Pancreas (tissue), 10 donors: ENCODE results near the gene TSPAN32. TPM values are rescaled to one million over a fixed set of nuclear protein-coding genes. Genes with fewer than 3 reads are reported as not detected.

Source experiments
- ATAC-seq, 4 donors: fragments of 200-7000 bp; cut with Tn5 transposase; one replicate each; pipeline versions ENCODE4 v1.8.0 to v1.9.1; 2020; ENCODE audit warnings: mild to moderate bottlenecking in 4 of 4, moderate library complexity in 4 of 4
- DNase-seq, 6 donors: peaks; one replicate each; pipeline ENCODE4 v3.0.0-alpha.2; 2020
- FAIRE-seq: peaks from 2 replicates; lab custom pipeline; 2012; peaks lifted over from hg19 to GRCh38; lab: Jason Lieb, UNC
- H3K27ac ChIP-seq, 4 donors: fragments of 200-600 bp; sonication (generic); 1 replicate in 3 of 4; 2 replicates in 1 of 4; pipeline versions ENCODE4 v1.5.0 to v1.8.0; 2020
- H3K27me3 ChIP-seq, 4 donors: fragments of 200-600 bp; one replicate each; pipeline ENCODE4 v1.8.0; 2021
- H3K36me3 ChIP-seq, 3 donors: fragments of 200-600 bp; sonication (generic) in 1 of 3; one replicate each; pipeline versions ENCODE4 v1.5.0 to v1.8.0; 2020 to 2021
- H3K4me1 ChIP-seq, 3 donors: fragments of 200-600 bp; one replicate each; pipeline ENCODE4 v1.8.0; 2021
- H3K4me3 ChIP-seq, 4 donors: fragments of 200-600 bp; sonication (generic) in 2 of 4; one replicate each; pipeline versions ENCODE4 v1.5.0 to v1.8.0; 2020 to 2021
- H3K9me3 ChIP-seq, 4 donors: fragments of 200-600 bp; one replicate each; pipeline ENCODE4 v1.8.0; 2021
- WGBS, 2 donors: extraction: QIAGEN DNeasy Blood & Tissue Kit; methylation state at CpG; one replicate each; pipeline ENCODE4 v1.1.7; 2013; 5-methylcytosine and 5-hydroxymethylcytosine counted together
- intact Hi-C, 3 donors: fragments of 100-400 bp; cut with DNase I; formaldehyde crosslinking; loops; one replicate each; pipeline versions ENCODE4 v1.11.1 to v1.14.2; 2022
- polyA plus RNA-seq, 2 donors: library from polyadenylated mRNA; stranded (reverse); fragments of 200-250 nt; gene quantifications; one replicate each; pipeline ENCODE4 v1.2.3, GENCODE V29; 2013
- total RNA-seq, 6 donors: library from RNA; stranded (reverse); fragmentation: NEBNext Ultra II Directional in 4 of 6; extraction: Animal tissue kit (Norgen Biotek cat#: 25700) in 4 of 6; gene quantifications; one replicate each; pipeline versions ENCODE4 v1.2.1 to v1.2.4, GENCODE V29; 2021 to 2023
- TF ChIP-seq, protein P1 (sequence below), 4 donors: fragments of 200-600 bp; sonication (generic) in 3 of 4; IDR thresholded peaks; one replicate each; pipeline versions ENCODE4 v1.5.0 to v1.8.0; 2021; ENCODE audit warnings: antibody characterized with exemption in 4 of 4
- donor health status: healthy with polysubstance abuse.
- donor health status: DM: no; HTN: no; CAD: no; lungs with moderate emphysema.
- donor health status: DM: no; HTN: no; CAD: no.
- donor health status: control.
- donor health status: control.
- donor health status: Bipolar disorder and iron deficiency.
- donor health status: DM: yes; HTN: yes; CAD: no.
- donor health status: DM: no; HTN: no; CAD: no.
- donor health status: DM: no; HTN: no; CAD: no.
- donor health status: DM: yes; HTN: yes; CAD: no.

The TSPAN32 gene
- total RNA-seq (1 to 10 TPM in 1 of 6 donors, under 1 TPM in 4, not detected in 1; 0.25 to 1.2 (median 0.37) TPM), polyA plus RNA-seq (1 to 10 TPM in 1 of 2 donors, under 1 TPM in 1; 0.49 to 1.4 TPM)

DNA sequence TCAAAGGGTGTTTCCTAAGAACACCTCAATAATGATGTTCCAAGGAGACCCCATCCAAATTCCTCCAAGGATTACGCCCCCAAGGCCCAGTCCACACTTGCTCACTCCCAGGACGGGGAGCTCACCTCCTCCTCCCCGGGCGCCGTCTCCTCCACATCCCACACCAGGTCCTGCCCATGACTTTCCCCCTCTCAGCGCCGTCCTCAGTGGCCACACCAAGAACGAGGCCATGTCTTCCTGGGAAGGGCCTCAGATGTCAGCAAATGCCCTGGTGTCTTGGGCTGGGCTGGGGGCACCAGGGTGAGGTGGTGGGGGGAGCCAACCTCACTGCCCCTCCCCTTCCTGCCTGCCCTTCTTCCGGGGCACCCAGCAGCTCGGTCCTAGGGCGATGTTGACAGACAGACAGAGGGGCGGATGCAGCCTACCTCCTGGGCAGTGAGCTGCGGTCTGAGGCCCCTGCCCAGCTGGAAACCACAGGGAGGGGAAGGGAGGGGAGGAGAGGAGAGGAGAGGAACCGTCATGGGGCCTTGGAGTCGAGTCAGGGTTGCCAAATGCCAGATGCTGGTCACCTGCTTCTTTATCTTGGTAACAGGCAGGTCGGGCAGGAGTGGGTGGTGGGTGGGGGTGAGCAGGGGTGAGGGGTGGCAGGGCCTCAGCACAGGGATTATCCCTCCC lies at the start of gene TSPAN32, which contains the start of gene C11orf21:
Gene TSPAN32 (plus strand): TSS at position 383 of the 675 bp plus-strand sequence. CDS start 137 bp downstream, at position 520.
Gene C11orf21 (minus strand): TSS at position 288 of the 675 bp plus-strand sequence. CDS start 110 bp downstream, at position 178.
- ATAC-seq (peak in 2 of 4 donors; percentile 8 to 16), DNase-seq (peak in 3 of 6 donors; percentile 24 to 46 (median 38)), FAIRE-seq (no peak)
- TF ChIP-seq, protein P1, sequence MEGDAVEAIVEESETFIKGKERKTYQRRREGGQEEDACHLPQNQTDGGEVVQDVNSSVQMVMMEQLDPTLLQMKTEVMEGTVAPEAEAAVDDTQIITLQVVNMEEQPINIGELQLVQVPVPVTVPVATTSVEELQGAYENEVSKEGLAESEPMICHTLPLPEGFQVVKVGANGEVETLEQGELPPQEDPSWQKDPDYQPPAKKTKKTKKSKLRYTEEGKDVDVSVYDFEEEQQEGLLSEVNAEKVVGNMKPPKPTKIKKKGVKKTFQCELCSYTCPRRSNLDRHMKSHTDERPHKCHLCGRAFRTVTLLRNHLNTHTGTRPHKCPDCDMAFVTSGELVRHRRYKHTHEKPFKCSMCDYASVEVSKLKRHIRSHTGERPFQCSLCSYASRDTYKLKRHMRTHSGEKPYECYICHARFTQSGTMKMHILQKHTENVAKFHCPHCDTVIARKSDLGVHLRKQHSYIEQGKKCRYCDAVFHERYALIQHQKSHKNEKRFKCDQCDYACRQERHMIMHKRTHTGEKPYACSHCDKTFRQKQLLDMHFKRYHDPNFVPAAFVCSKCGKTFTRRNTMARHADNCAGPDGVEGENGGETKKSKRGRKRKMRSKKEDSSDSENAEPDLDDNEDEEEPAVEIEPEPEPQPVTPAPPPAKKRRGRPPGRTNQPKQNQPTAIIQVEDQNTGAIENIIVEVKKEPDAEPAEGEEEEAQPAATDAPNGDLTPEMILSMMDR (IDR thresholded peaks at IDR 0.05): no peak
- 67% methylated on average over 16 of the region's 16 CpGs for whole genome bisulfite sequencing, 2 donors
- H3K27me3 ChIP-seq: no peaks in the 10 kb centered on the region
- peak within 1 kb of the TSS in 2 of 4 donors; percentile 6 to 28 for H3K27ac ChIP-seq
- intact Hi-C loops: loop anchor here in 1 of 3 donors (2.0 to 10.0 kb wide), 2 partner anchors 105 to 593 kb away; no protein-coding TSS in a partner anchor
- peaks cover 0 to 19% (median 10%) of the 10 kb centered on the region in 3 donors for H3K4me1 ChIP-seq
- no peaks in the 10 kb centered on the region for H3K9me3 ChIP-seq
- H3K4me3 ChIP-seq: peak within 1 kb of the TSS in 1 of 4 donors; percentile 18
- H3K36me3 ChIP-seq: no peaks in the 10 kb centered on the region

DNA sequence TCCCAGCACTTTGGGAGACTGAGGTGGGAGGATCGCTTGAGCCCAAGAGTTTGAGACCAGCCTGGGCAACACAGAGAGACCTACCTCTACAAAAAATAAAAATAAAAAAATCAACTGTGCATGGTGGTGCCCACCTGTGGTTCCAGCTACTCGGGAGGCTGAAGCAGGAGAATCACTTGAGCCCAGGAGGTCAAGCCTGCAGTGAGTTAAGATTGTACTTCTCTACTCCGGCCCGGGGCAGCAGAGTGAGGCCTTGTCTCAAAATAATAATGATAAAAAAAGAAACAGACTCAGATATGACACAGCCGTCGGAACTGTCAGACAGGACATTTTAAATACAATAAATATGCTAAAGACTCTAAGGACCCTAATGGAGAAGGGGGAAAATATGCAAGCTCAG lies 49.8 kb upstream of the TSPAN32 start:
- no peaks in the 10 kb centered on the region for H3K27me3 ChIP-seq
- TF ChIP-seq, protein P1 (IDR thresholded peaks at IDR 0.05): no peak
- intact Hi-C loops: no loop called here
- no peak overlapping the region for H3K27ac ChIP-seq
- no peaks in the 10 kb centered on the region for H3K4me1 ChIP-seq
- no peak for FAIRE-seq
- no peaks in the 10 kb centered on the region for H3K9me3 ChIP-seq
- 87 to 92% methylated on average over 6 of the region's 6 CpGs for WGBS, 2 donors
- DNase-seq: no peak
- no peak for ATAC-seq
- no peak overlapping the region for H3K4me3 ChIP-seq
- no peaks in the 10 kb centered on the region for H3K36me3 ChIP-seq

GRCh38 chr11:2256293-2256913 lies 45.4 kb upstream of the TSPAN32 start:
- no peaks in the 10 kb centered on the region for H3K9me3 ChIP-seq
- TF ChIP-seq, protein P1 (IDR thresholded peaks at IDR 0.05): no peak
- H3K4me3 ChIP-seq: no peak overlapping the region
- no peak for FAIRE-seq
- 79 to 83% methylated on average over 14 of the region's 14 CpGs for whole genome bisulfite sequencing, 2 donors
- no peaks in the 10 kb centered on the region for H3K4me1 ChIP-seq
- H3K27me3 ChIP-seq: no peaks in the 10 kb centered on the region
- DNase-seq: peak in 1 of 6 donors; percentile 45
- H3K27ac ChIP-seq: no peak overlapping the region
- ATAC-seq: peak in 1 of 4 donors; percentile 49
- H3K36me3 ChIP-seq: no peaks in the 10 kb centered on the region
- intact Hi-C loops: no loop called here

DNA sequence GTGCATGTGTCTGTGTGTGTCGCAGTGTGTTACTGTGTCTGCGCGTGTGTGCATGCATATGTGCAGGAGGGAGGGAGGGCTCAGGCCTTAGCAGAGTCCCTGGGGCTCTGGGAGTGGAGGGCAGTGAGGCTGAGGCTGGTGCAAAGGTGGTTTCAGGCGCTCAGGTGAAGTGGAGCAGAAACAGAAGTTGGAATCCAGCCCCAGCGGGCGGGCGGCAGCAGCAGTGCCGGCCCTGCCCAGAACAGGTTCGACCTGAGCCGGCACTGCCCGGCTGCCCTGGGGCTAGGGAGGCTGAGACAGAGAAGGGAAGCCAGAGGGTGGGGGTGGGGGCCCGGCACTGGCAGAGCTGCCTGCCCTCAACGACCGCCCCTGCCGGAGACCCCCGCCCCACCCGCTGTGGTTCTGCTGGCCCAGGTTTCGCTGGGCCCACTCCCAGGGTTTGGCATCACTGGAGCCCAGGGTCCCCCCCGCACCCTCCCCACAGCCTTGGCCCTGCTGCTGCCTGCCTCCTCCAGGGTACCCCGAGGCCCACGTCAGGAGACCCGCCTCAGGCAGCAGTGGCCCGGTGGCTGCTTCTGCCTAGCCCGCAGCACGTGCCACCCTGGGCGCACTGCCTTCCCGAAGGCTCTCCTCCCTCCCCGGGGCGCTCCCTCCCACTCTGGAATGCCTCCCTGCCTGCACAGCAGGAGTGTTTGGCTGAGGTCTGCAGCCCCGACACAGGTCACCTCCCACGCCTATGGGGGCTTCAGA lies 44.7 kb upstream of the TSPAN32 start:
- WGBS, 2 donors: 63 to 76% methylated on average over 22 to 31 of the region's 31 CpGs
- peak in 3 of 4 donors; percentile 61 to 82 (median 73) for ATAC-seq
- TF ChIP-seq, protein P1 (IDR thresholded peaks at IDR 0.05): no peak

More for the DNA sequence above, 44.7 kb upstream of the TSPAN32 start:
- DNase-seq: peak in 2 of 6 donors; percentile 57 to 63
- Histone ChIP-seq H3K4me3 (no peak overlapping the region), H3K4me1 (no peaks in the 10 kb centered on the region), H3K36me3 (no peaks in the 10 kb centered on the region), H3K9me3 (no peaks in the 10 kb centered on the region), H3K27me3 (no peaks in the 10 kb centered on the region), H3K27ac (no peak overlapping the region)
- no peak for FAIRE-seq
- intact Hi-C loops: no loop called here
